ENCODE results near the gene TSN.

TSN gene

GRCh38 chr2:121748202-121748601 is 7.2 kb upstream of the TSN start:
- no CpG with 5 or more reads among the region's 4 CpGs for WGBS (ENCODE audit: extremely low coverage, insufficient coverage, low lambda C conversion rate)
- Histone ChIP-seq H3K27me3 (ENCODE audit: insufficient read depth, low read length, poor library complexity) (no peaks in the 10 kb centered on the region), H2BK15ac (replicated peaks; ENCODE audit: low read depth) (no peak overlapping the region), H3K9ac (ENCODE audit: low read length) (no peak overlapping the region), H4K5ac (ENCODE audit: low read length) (no peak overlapping the region), H2AK5ac (ENCODE audit: low read length) (no peak overlapping the region), H3K56ac (ENCODE audit: low read length) (no peak overlapping the region), H3K18ac (ENCODE audit: low read length) (no peak overlapping the region), H2BK5ac (ENCODE audit: low read length) (no peak overlapping the region), H3K4me1 (ENCODE audit: control insufficient read depth, low read depth, low read length) (peaks cover 2% of the 10 kb centered on the region), H4K8ac (ENCODE audit: low read depth, low read length) (no peak overlapping the region), H3K4me3 (ENCODE audit: low read length) (no peak overlapping the region), H3K4me2 (ENCODE audit: low read length) (no peak overlapping the region), H3K79me2 (ENCODE audit: control insufficient read depth, insufficient read depth, low read length) (no peaks in the 10 kb centered on the region), H3K4ac (ENCODE audit: low read depth, low read length) (no peak overlapping the region), H3K27ac (ENCODE audit: low read depth, low read length) (no peak overlapping the region), H3K23ac (ENCODE audit: low read length) (no peak overlapping the region), H3K36me3 (ENCODE audit: control insufficient read depth, insufficient read depth, low read length) (no peaks in the 10 kb centered on the region), H2BK120ac (ENCODE audit: low read depth, low read length) (no peak overlapping the region), H3K79me1 (ENCODE audit: low read length) (no peaks in the 10 kb centered on the region)
- DNase-seq = peak; percentile 69

GRCh38 chr2:121754851-121755236 is 607 bp upstream of the TSN start:
- no peak overlapping the region for H3K27ac ChIP-seq (ENCODE audit: low read depth, low read length)
- WGBS (ENCODE audit: extremely low coverage, insufficient coverage, low lambda C conversion rate) = no CpG with 5 or more reads among the region's 8 CpGs
- peak overlapping the region; percentile 56 for H3K4me2 ChIP-seq (ENCODE audit: low read length)
- peaks cover 17% of the 10 kb centered on the region for H3K79me2 ChIP-seq (ENCODE audit: control insufficient read depth, insufficient read depth, low read length)
- DNase-seq = no peak
- H3K23ac ChIP-seq (ENCODE audit: low read length) = no peak overlapping the region
- H2BK15ac ChIP-seq (replicated peaks; ENCODE audit: low read depth) = no peak overlapping the region
- H2BK5ac ChIP-seq (ENCODE audit: low read length) = no peak overlapping the region
- H4K5ac ChIP-seq (ENCODE audit: low read length) = no peak overlapping the region
- H3K18ac ChIP-seq (ENCODE audit: low read length) = no peak overlapping the region
- H3K4me3 ChIP-seq (ENCODE audit: low read length) = peak overlapping the region; percentile 93
- no peaks in the 10 kb centered on the region for H3K27me3 ChIP-seq (ENCODE audit: insufficient read depth, low read length, poor library complexity)
- peak overlapping the region; percentile 92 for H3K56ac ChIP-seq (ENCODE audit: low read length)
- no peak overlapping the region for H2BK120ac ChIP-seq (ENCODE audit: low read depth, low read length)
- no peaks in the 10 kb centered on the region for H3K36me3 ChIP-seq (ENCODE audit: control insufficient read depth, insufficient read depth, low read length)
- peak overlapping the region; percentile 86 for H3K9ac ChIP-seq (ENCODE audit: low read length)
- H2AK5ac ChIP-seq (ENCODE audit: low read length) = no peak overlapping the region
- H3K4ac ChIP-seq (ENCODE audit: low read depth, low read length) = no peak overlapping the region
- no peak overlapping the region for H4K8ac ChIP-seq (ENCODE audit: low read depth, low read length)
- no peaks in the 10 kb centered on the region for H3K4me1 ChIP-seq (ENCODE audit: control insufficient read depth, low read depth, low read length)
- H3K79me1 ChIP-seq (ENCODE audit: low read length) = no peaks in the 10 kb centered on the region

- H3K4me1 ChIP-seq (ENCODE audit: control insufficient read depth, low read depth, low read length) = no peaks in the 10 kb centered on the region
- no peak overlapping the region for H3K56ac ChIP-seq (ENCODE audit: low read length)
- no peaks in the 10 kb centered on the region for H3K27me3 ChIP-seq (ENCODE audit: insufficient read depth, low read length, poor library complexity)
- no peak overlapping the region for H2BK5ac ChIP-seq (ENCODE audit: low read length)
- H3K4ac ChIP-seq (ENCODE audit: low read depth, low read length) = no peak overlapping the region
- peaks cover 10% of the 10 kb centered on the region for H3K36me3 ChIP-seq (ENCODE audit: control insufficient read depth, insufficient read depth, low read length)
- no peak overlapping the region for H3K4me3 ChIP-seq (ENCODE audit: low read length)
- no peak overlapping the region for H3K4me2 ChIP-seq (ENCODE audit: low read length)
- DNase-seq = no peak
- no peak overlapping the region for H3K18ac ChIP-seq (ENCODE audit: low read length)
- WGBS (ENCODE audit: extremely low coverage, insufficient coverage, low lambda C conversion rate) = no CpG with 5 or more reads among the region's 10 CpGs
- no peak overlapping the region for H3K23ac ChIP-seq (ENCODE audit: low read length)
- no peak overlapping the region for H2BK120ac ChIP-seq (ENCODE audit: low read depth, low read length)
- H3K79me1 ChIP-seq (ENCODE audit: low read length) = peaks cover 2% of the 10 kb centered on the region
- H2AK5ac ChIP-seq (ENCODE audit: low read length) = no peak overlapping the region
- H4K5ac ChIP-seq (ENCODE audit: low read length) = no peak overlapping the region
- H3K9ac ChIP-seq (ENCODE audit: low read length) = no peak overlapping the region
- no peak overlapping the region for H3K27ac ChIP-seq (ENCODE audit: low read depth, low read length)
- no peaks in the 10 kb centered on the region for H3K79me2 ChIP-seq (ENCODE audit: control insufficient read depth, insufficient read depth, low read length)
- no peak overlapping the region for H2BK15ac ChIP-seq (replicated peaks; ENCODE audit: low read depth)
- no peak overlapping the region for H4K8ac ChIP-seq (ENCODE audit: low read depth, low read length)
Observed at GRCh38 chr2:121764681-121765228, 9.3 kb downstream of the TSN start.

GRCh38 chr2:121766624-121767023 is 11.2 kb downstream of the TSN start:
- Histone ChIP-seq H3K18ac (ENCODE audit: low read length) (no peak overlapping the region), H3K79me2 (ENCODE audit: control insufficient read depth, insufficient read depth, low read length) (no peaks in the 10 kb centered on the region), H2BK5ac (ENCODE audit: low read length) (no peak overlapping the region), H4K8ac (ENCODE audit: low read depth, low read length) (no peak overlapping the region), H2AK5ac (ENCODE audit: low read length) (no peak overlapping the region), H3K36me3 (ENCODE audit: control insufficient read depth, insufficient read depth, low read length) (peaks cover 6% of the 10 kb centered on the region), H3K9ac (ENCODE audit: low read length) (no peak overlapping the region), H3K4me2 (ENCODE audit: low read length) (no peak overlapping the region), H2BK120ac (ENCODE audit: low read depth, low read length) (no peak overlapping the region), H3K27me3 (ENCODE audit: insufficient read depth, low read length, poor library complexity) (no peaks in the 10 kb centered on the region), H3K23ac (ENCODE audit: low read length) (no peak overlapping the region), H3K4me1 (ENCODE audit: control insufficient read depth, low read depth, low read length) (no peaks in the 10 kb centered on the region), H4K5ac (ENCODE audit: low read length) (no peak overlapping the region), H3K4ac (ENCODE audit: low read depth, low read length) (no peak overlapping the region), H2BK15ac (replicated peaks; ENCODE audit: low read depth) (no peak overlapping the region), H3K56ac (ENCODE audit: low read length) (no peak overlapping the region), H3K27ac (ENCODE audit: low read depth, low read length) (no peak overlapping the region), H3K4me3 (ENCODE audit: low read length) (no peak overlapping the region), H3K79me1 (ENCODE audit: low read length) (no peaks in the 10 kb centered on the region)
- no peak for DNase-seq
- no CpG with 5 or more reads among the region's 1 CpG for WGBS (ENCODE audit: extremely low coverage, insufficient coverage, low lambda C conversion rate)

- Histone ChIP-seq H3K4ac (ENCODE audit: low read depth, low read length) (no peak overlapping the region), H2BK5ac (ENCODE audit: low read length) (no peak overlapping the region), H3K79me1 (ENCODE audit: low read length) (no peaks in the 10 kb centered on the region), H3K36me3 (ENCODE audit: control insufficient read depth, insufficient read depth, low read length) (peaks cover 6% of the 10 kb centered on the region), H4K8ac (ENCODE audit: low read depth, low read length) (no peak overlapping the region), H3K27ac (ENCODE audit: low read depth, low read length) (no peak overlapping the region), H2AK5ac (ENCODE audit: low read length) (no peak overlapping the region), H4K5ac (ENCODE audit: low read length) (no peak overlapping the region), H3K4me1 (ENCODE audit: control insufficient read depth, low read depth, low read length) (no peaks in the 10 kb centered on the region), H3K4me2 (ENCODE audit: low read length) (no peak overlapping the region), H3K18ac (ENCODE audit: low read length) (no peak overlapping the region), H3K9ac (ENCODE audit: low read length) (no peak overlapping the region), H3K4me3 (ENCODE audit: low read length) (no peak overlapping the region), H2BK15ac (replicated peaks; ENCODE audit: low read depth) (no peak overlapping the region), H2BK120ac (ENCODE audit: low read depth, low read length) (no peak overlapping the region), H3K23ac (ENCODE audit: low read length) (no peak overlapping the region), H3K27me3 (ENCODE audit: insufficient read depth, low read length, poor library complexity) (no peaks in the 10 kb centered on the region), H3K79me2 (ENCODE audit: control insufficient read depth, insufficient read depth, low read length) (no peaks in the 10 kb centered on the region), H3K56ac (ENCODE audit: low read length) (no peak overlapping the region)
- DNase-seq = no peak
- no CpG with 5 or more reads among the region's 5 CpGs for WGBS (ENCODE audit: extremely low coverage, insufficient coverage, low lambda C conversion rate)
Observed at GRCh38 chr2:121768143-121768755, 12.8 kb downstream of the TSN start.
